Activated naive CD4-positive, alpha-beta T cell treated with anti-CD3 and anti-CD28 coated beads, Interleukin-2, amount 10 ng/mL, durations not matched to agents 7 days and 5 days (primary cell): Measurements from ENCODE around the gene DMBX1.

Experiments
- CTCF ChIA-PET: fragments of 350-600 bp; sonication (Branson Sonifier 250); formaldehyde crosslinking; loops from one replicate; lab custom pipeline; 2021; ENCODE audit warnings: antibody characterized with exemption; lab: Charles Lee
- DNase-seq: peaks from one replicate; pipeline ENCODE4 v3.0.0-alpha.2; 2020
- H3K27ac Mint-ChIP-seq: one replicate; pipeline ENCODE4 v1.8.0; 2021; ENCODE audit warnings: mild to moderate bottlenecking, moderate library complexity, mixed read lengths
- H3K27me3 Mint-ChIP-seq: one replicate; pipeline ENCODE4 v1.8.0; 2021; ENCODE audit warnings: mild to moderate bottlenecking, mixed read lengths
- H3K36me3 Mint-ChIP-seq: one replicate; pipeline ENCODE4 v1.8.0; 2021; ENCODE audit warnings: mixed read lengths
- H3K4me1 Mint-ChIP-seq: one replicate; pipeline ENCODE4 v1.8.0; 2021; ENCODE audit warnings: mixed read lengths
- H3K4me3 Mint-ChIP-seq: one replicate; pipeline ENCODE4 v1.8.0; 2021; ENCODE audit warnings: mild to moderate bottlenecking, moderate library complexity, mixed read lengths
- H3K9me3 Mint-ChIP-seq: one replicate; pipeline ENCODE4 v1.8.0; 2021; ENCODE audit warnings: mixed read lengths

Gene DMBX1

DNA sequence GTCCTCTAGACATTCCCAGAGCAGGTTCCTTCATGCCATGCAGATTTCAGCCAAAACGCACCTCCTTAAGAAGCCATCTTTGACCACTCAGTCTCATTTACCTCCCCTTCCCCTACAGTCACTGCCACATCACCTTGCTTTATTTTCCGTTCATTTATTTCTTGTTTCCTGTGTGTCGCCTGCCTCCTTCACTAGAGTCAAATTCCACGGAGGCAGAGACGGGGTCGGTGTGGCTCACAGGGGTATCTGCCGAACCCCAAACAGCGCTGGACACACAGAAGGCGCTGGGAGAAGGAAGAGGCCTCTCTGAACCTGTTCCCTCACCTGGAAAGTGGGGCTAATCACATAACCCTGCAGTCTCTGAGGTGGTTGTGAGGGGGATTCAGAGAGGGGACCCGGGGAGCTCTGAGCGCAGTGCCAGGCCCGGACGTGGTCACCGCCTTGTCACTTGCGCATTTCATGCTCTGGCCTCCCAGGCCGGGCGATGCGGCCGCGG is 23.6 kb upstream of the DMBX1 start:
- no peak for DNase-seq
- peaks cover 90% of the 10 kb centered on the region for H3K27me3 Mint-ChIP-seq
- CTCF ChIA-PET: no interaction called here
- H3K4me1 Mint-ChIP-seq: peaks cover 12% of the 10 kb centered on the region
- H3K27ac Mint-ChIP-seq: no peak overlapping the region
- no peaks in the 10 kb centered on the region for H3K9me3 Mint-ChIP-seq
- H3K36me3 Mint-ChIP-seq: no peaks in the 10 kb centered on the region
- peak overlapping the region; percentile 51 for H3K4me3 Mint-ChIP-seq

DNA sequence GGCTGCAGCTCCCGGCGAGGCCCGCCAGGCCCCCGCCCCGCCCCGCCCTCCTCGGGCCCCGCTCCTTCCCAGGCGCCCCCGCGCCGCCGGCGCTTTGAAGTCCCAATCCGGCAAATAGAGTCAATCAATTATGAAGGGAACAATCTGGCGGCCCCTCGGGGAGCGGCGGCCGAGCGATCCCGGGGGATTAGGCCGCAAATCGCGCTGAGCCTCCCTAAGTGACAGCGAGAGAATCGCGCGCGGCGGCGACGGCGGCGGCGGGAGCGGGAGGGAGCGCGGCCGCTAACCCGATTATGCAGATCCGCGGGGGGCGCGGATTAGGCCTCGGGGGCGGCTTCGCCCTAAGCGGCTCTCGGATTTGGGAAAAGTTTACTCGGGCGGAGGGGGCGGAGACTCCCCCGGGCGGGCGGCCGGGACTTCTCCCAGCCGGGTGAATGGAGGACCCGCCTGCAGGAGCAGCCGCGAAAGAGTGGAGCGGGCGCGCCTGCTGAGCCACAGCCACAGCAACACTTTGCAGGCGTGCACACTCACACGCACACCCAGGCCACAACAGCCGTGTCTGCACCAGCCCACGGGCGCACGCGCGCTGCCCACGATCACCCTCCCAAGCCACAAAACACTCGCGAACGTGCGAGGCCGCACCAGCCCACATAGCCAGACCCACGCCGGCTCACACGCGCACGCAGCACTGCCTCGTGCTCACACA is 23.0 kb upstream of the DMBX1 start:
- Mint-ChIP-seq H3K4me3 (peak overlapping the region; percentile 65), H3K27ac (no peak overlapping the region), H3K27me3 (peaks cover 84% of the 10 kb centered on the region), H3K9me3 (no peaks in the 10 kb centered on the region), H3K4me1 (peaks cover 12% of the 10 kb centered on the region), H3K36me3 (no peaks in the 10 kb centered on the region)
- CTCF ChIA-PET: no interaction called here
- peak; percentile 34 for DNase-seq

DNA sequence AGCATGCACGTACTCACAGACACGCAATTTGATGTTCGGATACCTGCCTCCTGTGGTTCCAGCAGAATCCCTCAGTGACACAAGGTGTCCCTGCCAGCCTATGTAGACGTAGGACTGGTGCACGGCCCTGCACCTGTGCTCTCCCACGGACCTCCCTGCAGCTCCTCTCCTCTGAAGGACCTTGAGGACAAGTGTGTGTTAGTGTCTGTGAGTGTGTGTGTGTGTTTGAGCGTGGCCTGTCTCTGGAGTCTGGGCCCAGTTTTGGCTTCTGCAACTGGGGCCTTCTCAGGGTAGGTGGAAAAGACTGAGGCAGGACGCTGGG is 22.5 kb upstream of the DMBX1 start:
- CTCF ChIA-PET: no interaction called here
- Mint-ChIP-seq H3K36me3 (no peaks in the 10 kb centered on the region), H3K4me3 (peak overlapping the region; percentile 65), H3K4me1 (peaks cover 12% of the 10 kb centered on the region), H3K27ac (no peak overlapping the region), H3K27me3 (peaks cover 79% of the 10 kb centered on the region), H3K9me3 (no peaks in the 10 kb centered on the region)
- no peak for DNase-seq

DNA sequence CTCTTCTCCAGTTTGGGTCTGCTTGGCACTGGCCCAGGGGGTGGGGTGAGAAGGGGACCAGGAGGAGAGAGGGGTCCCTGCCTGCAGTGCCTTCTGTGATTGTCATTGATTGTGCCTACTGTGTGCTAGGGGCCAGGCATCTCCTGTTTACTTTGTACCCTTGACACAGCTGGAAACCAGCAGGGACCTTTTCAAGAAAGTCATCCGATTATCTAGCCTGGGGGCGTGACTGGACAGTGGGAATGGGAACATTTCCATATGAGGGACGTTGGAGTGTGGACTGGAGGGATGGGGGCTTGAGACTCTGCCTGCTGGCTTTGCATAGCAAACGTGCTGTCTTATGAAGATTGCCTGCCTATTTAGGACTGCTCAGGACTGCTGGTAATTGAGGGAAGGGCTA is 19.8 kb upstream of the DMBX1 start:
- DNase-seq: no peak
- H3K27me3 Mint-ChIP-seq: peaks cover 73% of the 10 kb centered on the region
- no peaks in the 10 kb centered on the region for H3K9me3 Mint-ChIP-seq
- CTCF ChIA-PET: no interaction called here
- H3K36me3 Mint-ChIP-seq: no peaks in the 10 kb centered on the region
- no peak overlapping the region for H3K4me3 Mint-ChIP-seq
- peaks cover 12% of the 10 kb centered on the region for H3K4me1 Mint-ChIP-seq
- no peak overlapping the region for H3K27ac Mint-ChIP-seq

DNA sequence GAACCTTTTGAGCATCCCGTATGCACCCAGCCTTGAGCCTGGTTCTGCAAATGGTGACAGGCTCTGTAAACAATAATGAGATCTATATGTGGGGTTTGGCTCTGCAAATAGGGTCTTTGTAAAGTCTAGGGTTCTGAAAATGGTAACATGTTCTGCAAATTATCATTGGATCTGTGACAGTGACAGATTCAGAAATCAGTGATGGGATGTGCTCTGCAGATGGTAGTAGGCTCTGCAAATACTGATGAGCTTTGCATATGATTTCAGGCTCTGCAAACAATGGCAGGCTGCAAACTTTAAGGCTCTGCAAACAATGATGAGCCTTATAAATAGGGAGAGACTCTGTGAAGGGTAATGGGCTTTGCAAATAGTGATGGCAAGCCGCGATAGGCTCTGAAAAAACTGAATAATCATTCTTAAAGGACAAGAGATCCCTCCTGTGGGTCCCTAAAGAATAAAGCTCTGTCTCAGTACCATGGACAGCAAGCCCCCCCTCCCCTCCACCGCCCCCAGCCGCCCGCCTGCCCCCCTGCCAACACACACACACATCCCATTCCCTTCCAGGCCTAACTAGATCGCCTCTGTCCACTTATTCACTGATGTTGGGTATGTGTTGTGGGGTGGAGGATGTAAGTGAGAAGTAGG is 17.7 kb upstream of the DMBX1 start:
- peaks cover 71% of the 10 kb centered on the region for H3K27me3 Mint-ChIP-seq
- H3K9me3 Mint-ChIP-seq: no peaks in the 10 kb centered on the region
- DNase-seq: no peak
- peaks cover 4% of the 10 kb centered on the region for H3K4me1 Mint-ChIP-seq
- no peak overlapping the region for H3K4me3 Mint-ChIP-seq
- H3K27ac Mint-ChIP-seq: no peak overlapping the region
- CTCF ChIA-PET: interaction anchor here (0.7 to 1.7 kb wide), 2 partner anchors 30 to 57 kb away, joined by 3 to 5 read pairs; no protein-coding TSS in a partner anchor
- no peaks in the 10 kb centered on the region for H3K36me3 Mint-ChIP-seq

DNA sequence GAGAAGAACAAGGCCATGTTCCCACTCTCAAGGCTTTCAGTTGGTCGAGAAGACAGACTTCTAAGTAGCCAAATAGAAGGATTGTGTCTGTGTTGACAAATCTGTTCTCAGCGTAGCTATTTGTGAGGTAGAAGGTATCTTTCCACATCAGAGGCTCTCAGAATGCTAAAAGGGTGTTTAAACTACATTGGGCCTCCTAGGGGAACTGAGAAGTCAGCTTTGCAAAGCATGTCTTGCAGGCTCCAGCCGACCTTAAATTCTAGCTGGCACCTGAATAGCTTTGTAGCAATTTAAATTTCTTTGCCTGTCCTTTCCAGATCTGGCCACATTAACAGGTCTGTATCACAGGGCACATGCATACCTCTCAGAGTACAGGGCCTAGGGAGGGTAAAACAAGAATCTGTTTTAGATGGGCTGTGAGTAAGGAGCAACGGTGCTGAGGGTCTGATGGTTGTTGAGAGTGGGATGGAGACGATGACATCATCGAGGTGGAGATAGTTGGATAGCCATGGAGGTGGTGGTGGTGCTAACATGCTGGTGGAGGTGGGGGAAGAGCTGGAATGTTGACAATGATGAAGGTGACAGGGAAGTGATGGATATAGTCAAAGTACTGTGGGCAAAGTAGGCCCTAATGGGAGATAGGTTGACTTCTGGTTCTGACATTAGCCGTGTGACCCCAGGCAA is 17.0 kb upstream of the DMBX1 start:
- no peak for DNase-seq
- Mint-ChIP-seq H3K9me3 (no peaks in the 10 kb centered on the region), H3K27me3 (peaks cover 71% of the 10 kb centered on the region), H3K4me3 (no peak overlapping the region), H3K36me3 (no peaks in the 10 kb centered on the region), H3K4me1 (no peaks in the 10 kb centered on the region), H3K27ac (no peak overlapping the region)
- CTCF ChIA-PET: interaction anchor here (0.7 to 5.8 kb wide), 4 partner anchors 25 to 56 kb away, joined by 3 to 76 read pairs (median 5); no protein-coding TSS in a partner anchor

DNA sequence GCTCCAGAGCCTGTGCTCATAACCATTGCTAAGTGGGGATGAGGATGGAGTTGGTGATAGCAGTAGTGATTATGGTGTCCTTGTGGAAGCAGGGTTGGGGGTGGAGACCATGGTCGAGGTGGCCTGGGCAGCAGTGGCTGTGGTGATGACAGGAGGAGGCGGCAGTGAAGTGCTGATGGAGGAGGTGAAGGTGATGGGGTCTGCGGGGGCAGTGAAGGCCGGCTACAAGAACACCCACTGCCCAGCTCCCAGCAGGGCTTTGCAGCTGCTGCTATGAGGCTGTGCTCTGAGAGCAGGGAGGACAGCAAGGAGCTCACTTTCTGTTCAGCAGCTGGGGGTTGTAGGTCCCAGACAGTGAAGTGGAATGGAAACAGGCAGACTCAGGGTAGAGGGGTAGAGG is 15.6 kb upstream of the DMBX1 start:
- no peak for DNase-seq
- H3K27me3 Mint-ChIP-seq: peaks cover 69% of the 10 kb centered on the region
- H3K4me3 Mint-ChIP-seq: no peak overlapping the region
- no peaks in the 10 kb centered on the region for H3K4me1 Mint-ChIP-seq
- no peak overlapping the region for H3K27ac Mint-ChIP-seq
- CTCF ChIA-PET: interaction anchor here (1.1 to 5.8 kb wide), 2 partner anchors 27 to 54 kb away, joined by 5 to 76 read pairs; no protein-coding TSS in a partner anchor
- H3K9me3 Mint-ChIP-seq: no peaks in the 10 kb centered on the region
- no peaks in the 10 kb centered on the region for H3K36me3 Mint-ChIP-seq

DNA sequence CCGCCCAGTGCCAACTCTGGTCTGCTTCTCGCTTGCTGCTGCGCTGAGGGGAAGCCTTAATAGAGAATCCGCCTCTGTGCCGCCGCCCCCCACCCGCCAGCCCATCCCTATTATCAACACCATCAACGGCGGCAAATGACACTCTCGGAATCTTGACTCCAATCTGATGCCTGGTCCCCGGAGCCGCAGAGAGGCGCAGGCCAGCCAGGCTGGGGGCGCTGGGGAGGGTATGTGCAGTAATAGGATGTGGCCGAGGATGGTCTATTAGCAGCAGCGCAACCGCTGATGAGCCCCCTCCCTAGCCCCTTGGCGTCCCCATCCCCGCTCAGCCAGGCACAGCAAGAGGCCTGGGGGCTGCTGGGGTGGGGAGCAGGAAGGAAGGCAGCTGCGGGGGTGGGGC is 15.1 kb upstream of the DMBX1 start:
- Mint-ChIP-seq H3K27me3 (peaks cover 71% of the 10 kb centered on the region), H3K4me3 (no peak overlapping the region), H3K27ac (no peak overlapping the region), H3K36me3 (no peaks in the 10 kb centered on the region), H3K4me1 (no peaks in the 10 kb centered on the region), H3K9me3 (no peaks in the 10 kb centered on the region)
- DNase-seq: no peak
- CTCF ChIA-PET: interaction anchor here (5.8 kb wide), 1 partner anchor 54 kb away, joined by 76 read pairs; no protein-coding TSS in a partner anchor

DNA sequence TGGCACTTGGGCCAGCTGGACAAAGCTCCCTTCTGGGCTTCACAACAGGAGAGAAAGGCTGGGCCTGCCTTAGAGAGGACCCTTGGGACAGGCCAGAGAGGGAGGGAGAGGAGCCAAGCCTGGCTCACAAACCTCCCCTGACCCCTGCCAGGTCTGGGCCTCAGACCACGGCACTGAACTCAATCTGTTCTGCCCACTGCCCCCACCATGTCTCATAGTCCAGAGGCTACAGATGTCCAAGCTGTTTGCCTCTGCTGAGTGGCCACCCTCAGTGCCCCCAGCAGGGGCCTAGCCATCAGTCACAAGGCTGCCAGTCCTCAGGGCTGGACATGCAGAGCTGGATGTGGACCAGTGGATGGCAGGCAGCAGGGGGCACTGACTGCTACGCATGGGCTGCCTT is 13.0 kb upstream of the DMBX1 start:
- Mint-ChIP-seq H3K27me3 (peaks cover 73% of the 10 kb centered on the region), H3K27ac (no peak overlapping the region), H3K4me3 (no peak overlapping the region), H3K4me1 (no peaks in the 10 kb centered on the region), H3K9me3 (no peaks in the 10 kb centered on the region), H3K36me3 (no peaks in the 10 kb centered on the region)
- DNase-seq: no peak
- CTCF ChIA-PET: interaction anchor here (0.6 to 5.8 kb wide), 8 partner anchors 10 to 243 kb away, joined by 3 to 76 read pairs (median 10); no protein-coding TSS in a partner anchor

DNA sequence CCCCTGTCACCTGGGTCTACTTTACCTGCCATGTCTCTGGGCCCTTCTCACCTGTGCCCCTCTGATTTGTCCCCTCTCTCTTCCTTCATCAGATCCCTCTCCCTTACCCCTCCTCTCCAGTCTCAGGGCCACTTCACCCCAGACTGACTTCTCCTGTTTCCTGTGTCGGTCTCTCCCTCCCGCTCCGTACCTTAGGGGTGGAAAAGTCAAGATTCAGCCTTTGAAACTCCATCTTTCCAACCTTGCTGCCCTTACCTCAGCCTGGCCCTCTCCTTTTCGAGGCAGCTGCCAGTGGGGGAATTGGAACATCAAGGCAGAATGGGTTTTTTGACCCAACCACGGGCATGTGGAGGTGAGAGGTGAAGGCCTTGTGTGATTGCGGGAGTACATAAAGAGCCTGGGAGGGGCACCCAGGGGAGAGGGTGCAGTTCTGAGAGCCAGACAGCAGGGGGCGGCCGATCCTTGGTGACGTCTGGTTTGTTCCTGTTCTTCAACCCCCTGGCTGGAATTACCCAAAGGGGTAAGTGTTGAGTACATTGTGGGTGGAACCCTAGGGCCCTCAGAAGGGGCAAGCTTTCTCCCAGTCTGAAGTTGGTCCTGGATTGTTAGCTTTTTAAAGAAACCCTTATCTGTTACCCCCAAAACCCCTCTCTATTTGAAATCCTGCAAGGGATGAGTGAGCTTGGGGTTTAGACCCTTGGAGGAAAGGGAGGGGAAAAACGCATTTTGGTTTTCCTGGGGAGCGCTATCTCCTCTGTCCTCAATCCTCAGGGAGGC is 12.3 kb upstream of the DMBX1 start:
- no peaks in the 10 kb centered on the region for H3K36me3 Mint-ChIP-seq
- no peaks in the 10 kb centered on the region for H3K4me1 Mint-ChIP-seq
- H3K27me3 Mint-ChIP-seq: peaks cover 78% of the 10 kb centered on the region
- CTCF ChIA-PET: interaction anchor here (0.6 to 5.8 kb wide), 13 partner anchors 10 to 248 kb away, joined by 3 to 76 read pairs (median 4); a partner anchor contains a TSS
- no peak overlapping the region for H3K27ac Mint-ChIP-seq
- H3K4me3 Mint-ChIP-seq: no peak overlapping the region
- no peaks in the 10 kb centered on the region for H3K9me3 Mint-ChIP-seq
- peak; percentile 83 for DNase-seq

DNA sequence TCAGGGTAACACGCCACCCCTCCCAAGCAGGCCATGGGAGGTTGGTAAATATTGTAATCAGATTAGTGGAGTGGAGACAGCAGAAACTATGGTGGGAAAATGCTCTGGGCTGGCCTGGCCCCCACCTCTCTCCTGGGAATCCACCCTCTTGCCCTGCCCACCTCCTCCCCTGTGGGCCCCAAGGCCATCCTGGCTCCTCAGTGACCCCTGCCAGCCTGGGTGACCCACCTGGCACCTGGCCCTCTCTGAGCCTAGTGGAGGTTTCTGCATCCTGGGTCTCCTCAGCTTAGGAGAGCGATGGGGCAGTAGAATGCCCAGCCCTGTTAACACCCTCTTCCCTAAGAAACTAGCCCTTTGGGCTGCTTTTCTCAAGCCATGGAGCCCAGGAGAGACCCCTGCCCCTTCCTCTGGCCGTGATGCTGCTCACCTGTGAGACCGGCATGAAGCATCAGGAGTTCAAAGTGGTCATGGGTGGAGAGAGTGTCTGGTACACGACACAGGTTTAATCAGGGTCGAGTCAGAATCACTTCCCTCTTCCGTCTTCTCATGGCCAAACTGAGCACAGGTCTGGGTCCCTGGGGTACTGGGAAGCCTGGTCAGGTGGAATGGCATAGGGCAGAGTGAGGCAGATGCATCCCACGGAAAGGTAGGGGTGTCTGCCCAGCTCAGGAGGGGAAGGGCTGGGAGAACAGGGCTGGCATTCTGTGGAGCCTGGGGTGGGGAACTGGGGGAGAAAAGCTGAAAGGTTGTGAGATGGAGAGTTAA is 10.7 kb upstream of the DMBX1 start:
- Mint-ChIP-seq H3K4me1 (no peaks in the 10 kb centered on the region), H3K27ac (no peak overlapping the region), H3K4me3 (no peak overlapping the region), H3K36me3 (no peaks in the 10 kb centered on the region), H3K9me3 (no peaks in the 10 kb centered on the region), H3K27me3 (peaks cover 87% of the 10 kb centered on the region)
- CTCF ChIA-PET: interaction anchor here (0.8 to 5.8 kb wide), 8 partner anchors 8 to 56 kb away, joined by 3 to 76 read pairs (median 10); a partner anchor contains a TSS
- DNase-seq: no peak

DNA sequence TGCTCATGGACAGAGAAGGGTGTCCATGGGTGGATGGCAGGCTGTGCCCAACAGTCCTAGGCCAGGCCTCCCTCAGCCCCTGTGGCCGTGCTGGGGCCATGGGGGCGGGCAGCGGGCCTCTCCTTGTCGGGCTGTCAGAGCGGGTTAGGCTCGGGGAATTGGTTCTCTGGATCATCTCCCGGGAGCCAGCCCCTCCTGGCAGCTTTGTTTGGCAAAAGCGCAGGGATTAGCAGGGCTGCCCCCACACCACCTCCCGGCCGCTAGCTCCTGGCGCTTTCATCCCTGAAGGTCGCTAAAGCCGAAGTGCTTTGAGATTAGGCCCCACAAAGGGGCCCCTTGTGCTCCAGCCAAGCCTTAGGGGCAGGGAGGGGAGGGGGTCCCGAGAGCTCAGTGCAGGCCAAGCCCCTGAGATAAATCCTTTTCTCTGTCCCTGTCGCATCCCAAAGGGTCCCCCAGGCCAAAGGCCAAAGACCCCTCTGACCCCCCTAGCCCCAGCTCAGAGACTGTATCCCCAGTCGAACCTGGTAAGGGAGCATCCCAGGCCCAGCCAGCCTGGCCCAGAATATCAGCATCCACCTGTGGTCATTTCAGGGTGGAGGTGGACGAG is 9.8 kb upstream of the DMBX1 start:
- Mint-ChIP-seq H3K27me3 (peaks cover 87% of the 10 kb centered on the region), H3K4me3 (no peak overlapping the region), H3K9me3 (no peaks in the 10 kb centered on the region), H3K36me3 (no peaks in the 10 kb centered on the region), H3K27ac (no peak overlapping the region), H3K4me1 (no peaks in the 10 kb centered on the region)
- CTCF ChIA-PET: interaction anchor here (1.8 to 5.2 kb wide), 2 partner anchors 33 to 49 kb away, joined by 8 to 40 read pairs; no protein-coding TSS in a partner anchor
- DNase-seq: no peak
